Heart right ventricle (tissue), 16 donors: ENCODE measurements around the gene TDRD7. TPM values are rescaled to one million over a fixed set of nuclear protein-coding genes. Genes with fewer than 3 reads are reported as not detected.

Source experiments
- ATAC-seq, 8 donors: fragments of 200-7000 bp; cut with Tn5 transposase; one replicate each; pipeline ENCODE4 v1.9.1; 2020; ENCODE audit warnings: mild to moderate bottlenecking in 8 of 8, moderate library complexity in 8 of 8, moderate number of reproducible peaks in 1 of 8
- DNase-seq, 2 donors: peaks; one replicate each; pipeline ENCODE4 v3.0.0-alpha.2; 2020
- H3K27ac ChIP-seq, 10 donors: fragments of 200-600 bp; sonication (generic) in 2 of 10; one replicate each; pipeline versions ENCODE4 v1.5.0 to v1.8.0; 2020 to 2022; ENCODE audit warnings: mild to moderate bottlenecking in 3 of 10
- H3K27me3 ChIP-seq, 7 donors: fragments of 200-600 bp; one replicate each; pipeline ENCODE4 v1.8.0; 2021 to 2022; ENCODE audit warnings: mild to moderate bottlenecking in 2 of 7
- H3K36me3 ChIP-seq, 9 donors: fragments of 200-600 bp; sonication (generic) in 1 of 9; one replicate each; pipeline versions ENCODE4 v1.5.0 to v1.8.0; 2020 to 2022; ENCODE audit warnings: mild to moderate bottlenecking in 2 of 9
- H3K4me1 ChIP-seq, 9 donors: fragments of 200-600 bp; sonication (generic) in 1 of 9; one replicate each; pipeline versions ENCODE4 v1.5.0 to v1.8.0; 2020 to 2022; ENCODE audit warnings: mild to moderate bottlenecking in 4 of 9
- H3K4me3 ChIP-seq, 10 donors: fragments of 200-600 bp; sonication (generic) in 2 of 10; one replicate each; pipeline versions ENCODE4 v1.5.0 to v1.8.0; 2020 to 2022; ENCODE audit warnings: mild to moderate bottlenecking in 7 of 10, moderate library complexity in 2 of 10
- H3K9me3 ChIP-seq, 11 donors: fragments of 200-600 bp in 10 of 11; sonication (generic) in 2 of 11; one replicate each; pipeline versions ENCODE4 v1.5.0 to v1.8.0; 2013 to 2022; ENCODE audit warnings: mild to moderate bottlenecking in 2 of 11, control low read depth in 1 of 11, moderate library complexity in 1 of 11
- WGBS, 2 donors: extraction: QIAGEN DNeasy Blood & Tissue Kit; methylation state at CpG; one replicate each; pipeline ENCODE4 v1.1.7; 2013; ENCODE audit warnings: inconsistent platforms in 1 of 2; 5-methylcytosine and 5-hydroxymethylcytosine counted together
- intact Hi-C, 10 donors: fragments of 100-400 bp; cut with DNase I; formaldehyde crosslinking; loops; one replicate each; pipeline versions ENCODE4 v1.11.1 to v1.14.2; 2022
- long read RNA-seq, 3 donors: library from polyadenylated mRNA; unstranded; transcript quantifications; one replicate each; pipeline ENCODE4 v2.0.0, GENCODE V29; 2020 to 2021
- polyA plus RNA-seq, 2 donors: library from polyadenylated mRNA; stranded (reverse); fragments of 200-250 nt; gene quantifications; one replicate each; pipeline ENCODE4 v1.2.3, GENCODE V29; 2013
- total RNA-seq, 10 donors: library from RNA; stranded (reverse); fragmentation: NEBNext Ultra II Directional in 3 of 10; extraction: Animal tissue kit (Norgen Biotek cat#: 25700) in 3 of 10; gene quantifications; one replicate each; pipeline versions ENCODE4 v1.2.1 to v1.2.4, GENCODE V29; 2021 to 2023
- TF ChIP-seq, protein P1 (sequence below), 9 donors: fragments of 200-600 bp; sonication (generic) in 2 of 9; IDR thresholded peaks; one replicate each; pipeline versions ENCODE4 v1.5.0 to v1.8.0; 2021 to 2022; ENCODE audit warnings: antibody characterized with exemption in 9 of 9, mild to moderate bottlenecking in 5 of 9, moderate library complexity in 1 of 9
- donor health status: Arrhythmogenic right ventricular cardiomyopathy.
- donor health status: ischemic (EF 13 %, LVEDD 7.1; RV severe dilation, severe dysfunction).
- donor health status: healthy with polysubstance abuse.
- donor health status: DM: no; HTN: yes; CAD: no.
- donor health status: DM: no; HTN: no; CAD: no.
- donor health status: ischemic (EF 25% LVEDD 6.9; RV normal size, moderate dysfunction).
- donor health status: ischemic (EF 25% LVEDD 5.7; RV mildly dilated, moderate dysfunction).
- donor health status: healthy.
- donor health status: DM: yes; HTN: yes; CAD: no.
- donor health status: Ischemic cardiomyopathy.
- donor health status: ischemic (EF 35%, LVEDD 5.7; RV mildly dilated, moderate dysfunction).
- donor health status: nonischemic (EF 11% LVEDD 7.7; RV severe dilation, severe dysfunction).
- donor health status: DM: yes; HTN: yes; CAD: no.
- donor health status: PGD.
- donor health status: ischemic (EF 29% LVEDD 5.4; RV normal size, mild dysfunction).
- donor health status: nonischemic (EF 23%, LVEDD 6.1; RV moderate dilation, normal function).

The TDRD7 gene, protein sequence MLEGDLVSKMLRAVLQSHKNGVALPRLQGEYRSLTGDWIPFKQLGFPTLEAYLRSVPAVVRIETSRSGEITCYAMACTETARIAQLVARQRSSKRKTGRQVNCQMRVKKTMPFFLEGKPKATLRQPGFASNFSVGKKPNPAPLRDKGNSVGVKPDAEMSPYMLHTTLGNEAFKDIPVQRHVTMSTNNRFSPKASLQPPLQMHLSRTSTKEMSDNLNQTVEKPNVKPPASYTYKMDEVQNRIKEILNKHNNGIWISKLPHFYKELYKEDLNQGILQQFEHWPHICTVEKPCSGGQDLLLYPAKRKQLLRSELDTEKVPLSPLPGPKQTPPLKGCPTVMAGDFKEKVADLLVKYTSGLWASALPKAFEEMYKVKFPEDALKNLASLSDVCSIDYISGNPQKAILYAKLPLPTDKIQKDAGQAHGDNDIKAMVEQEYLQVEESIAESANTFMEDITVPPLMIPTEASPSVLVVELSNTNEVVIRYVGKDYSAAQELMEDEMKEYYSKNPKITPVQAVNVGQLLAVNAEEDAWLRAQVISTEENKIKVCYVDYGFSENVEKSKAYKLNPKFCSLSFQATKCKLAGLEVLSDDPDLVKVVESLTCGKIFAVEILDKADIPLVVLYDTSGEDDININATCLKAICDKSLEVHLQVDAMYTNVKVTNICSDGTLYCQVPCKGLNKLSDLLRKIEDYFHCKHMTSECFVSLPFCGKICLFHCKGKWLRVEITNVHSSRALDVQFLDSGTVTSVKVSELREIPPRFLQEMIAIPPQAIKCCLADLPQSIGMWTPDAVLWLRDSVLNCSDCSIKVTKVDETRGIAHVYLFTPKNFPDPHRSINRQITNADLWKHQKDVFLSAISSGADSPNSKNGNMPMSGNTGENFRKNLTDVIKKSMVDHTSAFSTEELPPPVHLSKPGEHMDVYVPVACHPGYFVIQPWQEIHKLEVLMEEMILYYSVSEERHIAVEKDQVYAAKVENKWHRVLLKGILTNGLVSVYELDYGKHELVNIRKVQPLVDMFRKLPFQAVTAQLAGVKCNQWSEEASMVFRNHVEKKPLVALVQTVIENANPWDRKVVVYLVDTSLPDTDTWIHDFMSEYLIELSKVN
- total RNA-seq = 10 to 100 TPM in 1 of 10 donors, 1 to 10 TPM in 9; 7.1 to 12.8 (median 8.4) TPM
- polyA plus RNA-seq = 1 to 10 TPM; 4.0 to 4.7 TPM
- long read RNA-seq, donor 1, transcript TDRD7-201 (17 exons, 3,834 nt) = major isoform, 11 of 19 reads
- long read RNA-seq, donor 1, partial matches to known transcripts = 2 of 19 reads
- long read RNA-seq, donor 1, other reads (novel, unspliced or antisense) = 6 of 19 reads
- long read RNA-seq, donor 2, transcript TDRD7-201 (17 exons, 3,834 nt) = major isoform, 12 of 25 reads
- long read RNA-seq, donor 2, partial matches to known transcripts = 4 of 25 reads
- long read RNA-seq, donor 2, other reads (novel, unspliced or antisense) = 9 of 25 reads
- long read RNA-seq, donor 3, transcript TDRD7-201 (17 exons, 3,834 nt) = major isoform, 7 of 12 reads
- long read RNA-seq, donor 3, partial matches to known transcripts = 2 of 12 reads
- long read RNA-seq, donor 3, other reads (novel, unspliced or antisense) = 3 of 12 reads

GRCh38 chr9:97411789-97412625, at the start of gene TDRD7:
TDRD7 (plus strand) TSS chr9:97412096; CDS start chr9:97428466, 16,370 bp downstream.
- Histone ChIP-seq H3K4me1 (peaks cover 5 to 21% (median 17%) of the 10 kb centered on the region in 9 donors), H3K27me3 (peaks cover 0 to 4% (median 0%) of the 10 kb centered on the region in 7 donors), H3K36me3 (peaks cover 0 to 4% (median 0%) of the 10 kb centered on the region in 9 donors), H3K27ac (peak within 1 kb of the TSS; percentile 23 to 95 (median 88)), H3K9me3 (no peaks in the 10 kb centered on the region), H3K4me3 (peak within 1 kb of the TSS; percentile 77 to 100 (median 98))
- DNase-seq = peak; percentile 84 to 94
- ATAC-seq = peak; percentile 87 to 97 (median 96)
- TF ChIP-seq, protein P1, sequence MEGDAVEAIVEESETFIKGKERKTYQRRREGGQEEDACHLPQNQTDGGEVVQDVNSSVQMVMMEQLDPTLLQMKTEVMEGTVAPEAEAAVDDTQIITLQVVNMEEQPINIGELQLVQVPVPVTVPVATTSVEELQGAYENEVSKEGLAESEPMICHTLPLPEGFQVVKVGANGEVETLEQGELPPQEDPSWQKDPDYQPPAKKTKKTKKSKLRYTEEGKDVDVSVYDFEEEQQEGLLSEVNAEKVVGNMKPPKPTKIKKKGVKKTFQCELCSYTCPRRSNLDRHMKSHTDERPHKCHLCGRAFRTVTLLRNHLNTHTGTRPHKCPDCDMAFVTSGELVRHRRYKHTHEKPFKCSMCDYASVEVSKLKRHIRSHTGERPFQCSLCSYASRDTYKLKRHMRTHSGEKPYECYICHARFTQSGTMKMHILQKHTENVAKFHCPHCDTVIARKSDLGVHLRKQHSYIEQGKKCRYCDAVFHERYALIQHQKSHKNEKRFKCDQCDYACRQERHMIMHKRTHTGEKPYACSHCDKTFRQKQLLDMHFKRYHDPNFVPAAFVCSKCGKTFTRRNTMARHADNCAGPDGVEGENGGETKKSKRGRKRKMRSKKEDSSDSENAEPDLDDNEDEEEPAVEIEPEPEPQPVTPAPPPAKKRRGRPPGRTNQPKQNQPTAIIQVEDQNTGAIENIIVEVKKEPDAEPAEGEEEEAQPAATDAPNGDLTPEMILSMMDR (IDR thresholded peaks at IDR 0.05) = peak; percentile 94 to 100 (median 99)
- 0 to 1% methylated on average over 98 to 115 of the region's 115 CpGs for WGBS, 2 donors
- intact Hi-C loops = loop anchor here in 8 of 10 donors (5.0 to 10.0 kb wide), 2 partner anchors 203 to 205 kb away; no protein-coding TSS in a partner anchor

DNA sequence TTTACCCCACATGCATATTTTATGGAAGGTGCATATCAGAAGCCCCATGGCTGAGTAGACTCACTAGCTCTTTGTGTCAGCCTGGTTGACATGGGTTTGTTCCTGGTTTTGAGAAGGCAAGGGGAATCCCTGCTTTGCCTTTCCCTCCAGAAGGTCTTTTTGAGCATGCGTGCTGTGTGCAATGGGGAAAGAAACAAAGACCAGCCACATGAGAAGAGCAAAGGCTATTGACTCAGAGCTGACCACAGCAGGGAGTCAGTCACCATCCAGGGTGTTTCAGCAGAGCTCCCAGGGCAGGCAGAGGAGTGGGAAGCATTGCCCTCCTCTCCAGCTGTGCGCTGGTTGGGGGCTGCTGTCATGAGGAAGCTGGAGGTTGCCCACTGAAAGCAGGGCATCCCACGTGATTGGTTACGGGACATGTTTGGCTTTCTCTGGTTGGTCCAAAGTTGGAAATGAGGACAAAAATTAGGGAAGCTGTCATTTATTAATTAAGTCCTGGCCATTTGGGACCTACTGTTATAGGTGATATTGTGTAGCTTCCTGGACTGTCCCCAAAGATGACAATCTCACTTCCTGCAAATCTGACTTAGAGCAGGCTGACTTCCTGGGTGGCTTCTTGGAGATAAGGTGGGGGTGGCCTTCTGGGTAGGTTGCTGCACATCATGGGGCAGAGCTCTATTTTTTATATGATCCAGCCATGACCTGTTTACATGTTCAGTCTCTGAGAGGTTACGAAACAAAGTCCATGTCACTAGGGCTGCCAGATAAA, 48.9 kb upstream of the TDRD7 start:
- H3K4me1 ChIP-seq = no peaks in the 10 kb centered on the region
- peaks cover 0 to 3% (median 0%) of the 10 kb centered on the region in 11 donors for H3K9me3 ChIP-seq
- no peak for ATAC-seq
- H3K4me3 ChIP-seq = no peak overlapping the region
- TF ChIP-seq, protein P1 (IDR thresholded peaks at IDR 0.05) = no peak
- intact Hi-C loops = no loop called here
- H3K27ac ChIP-seq = no peak overlapping the region
- 96 to 100% methylated on average over 5 of the region's 5 CpGs for WGBS, 2 donors
- no peaks in the 10 kb centered on the region for H3K27me3 ChIP-seq
- H3K36me3 ChIP-seq = peaks cover 0 to 66% (median 4%) of the 10 kb centered on the region in 9 donors
- no peak for DNase-seq

DNA sequence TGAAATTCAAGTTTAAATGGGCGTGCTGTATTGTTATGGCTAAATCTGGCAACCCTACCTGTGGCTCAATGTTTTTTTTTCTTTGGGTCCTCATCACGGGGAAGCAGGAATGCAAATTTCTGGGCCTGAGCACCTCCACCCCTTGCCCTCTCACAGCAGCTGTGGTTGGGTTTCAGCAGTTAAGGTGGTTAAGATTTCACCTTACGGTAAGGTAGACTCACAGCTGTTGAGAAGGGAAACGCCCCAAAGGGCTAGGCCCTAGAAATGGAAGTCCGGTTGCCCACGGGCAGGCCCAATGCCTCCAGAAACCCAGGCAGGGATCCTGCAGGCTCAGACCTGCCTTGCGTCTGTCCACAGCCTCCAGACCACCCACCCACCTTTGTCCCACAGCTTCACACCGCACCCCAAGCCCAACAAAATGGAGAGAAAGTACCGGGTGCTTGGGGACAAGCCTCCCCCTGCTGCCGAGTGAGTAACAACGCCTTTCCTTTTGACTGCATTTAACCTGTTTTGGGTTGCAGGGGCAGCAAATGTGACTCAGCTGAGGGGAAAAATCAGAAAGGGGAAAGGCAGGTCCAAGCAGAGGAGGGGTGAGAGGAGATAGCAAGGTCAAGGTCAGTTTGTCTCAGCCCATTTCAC, 48.1 kb upstream of the TDRD7 start:
- H3K9me3 ChIP-seq = peaks cover 0 to 11% (median 3%) of the 10 kb centered on the region in 11 donors
- H3K36me3 ChIP-seq = peaks cover 0 to 66% (median 4%) of the 10 kb centered on the region in 9 donors
- DNase-seq (no peak), ATAC-seq (no peak)
- no peaks in the 10 kb centered on the region for H3K27me3 ChIP-seq
- intact Hi-C loops = no loop called here
- TF ChIP-seq, protein P1 (IDR thresholded peaks at IDR 0.05) = no peak
- WGBS, 2 donors = 87 to 88% methylated on average over 11 of the region's 11 CpGs
- no peak overlapping the region for H3K27ac ChIP-seq
- no peaks in the 10 kb centered on the region for H3K4me1 ChIP-seq
- H3K4me3 ChIP-seq = no peak overlapping the region
